ENCODE results near the gene OR2T11. TPM values are rescaled to one million over a fixed set of nuclear protein-coding genes. Genes with fewer than 3 reads are reported as not detected.
"Not testable (repeated sequence)": the region's sequence is repeated elsewhere in the genome, so short reads cannot be mapped to it uniquely, and the experiment has no call there.

Gene OR2T11, protein sequence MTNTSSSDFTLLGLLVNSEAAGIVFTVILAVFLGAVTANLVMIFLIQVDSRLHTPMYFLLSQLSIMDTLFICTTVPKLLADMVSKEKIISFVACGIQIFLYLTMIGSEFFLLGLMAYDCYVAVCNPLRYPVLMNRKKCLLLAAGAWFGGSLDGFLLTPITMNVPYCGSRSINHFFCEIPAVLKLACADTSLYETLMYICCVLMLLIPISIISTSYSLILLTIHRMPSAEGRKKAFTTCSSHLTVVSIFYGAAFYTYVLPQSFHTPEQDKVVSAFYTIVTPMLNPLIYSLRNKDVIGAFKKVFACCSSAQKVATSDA
- total RNA-seq: not detected

- H3K4me1 ChIP-seq; H3K4me3 ChIP-seq (replicated peaks in 1 of 3); intact Hi-C loops (cut with DNase I); H3K9me3 ChIP-seq; H3K27me3 ChIP-seq; DNase-seq; H3K27ac ChIP-seq; H3K36me3 ChIP-seq: not testable (repeated sequence)
- no CpG with 5 or more reads among the region's 2 CpGs for WGBS, 2 donors
Measured at GRCh38 chr1:248634991-248635390, at the start of gene OR2T11. TSS of gene OR2T11 (minus strand) at chr1:248635091. CDS start at chr1:248627128, 7,963 bp downstream.

DNA sequence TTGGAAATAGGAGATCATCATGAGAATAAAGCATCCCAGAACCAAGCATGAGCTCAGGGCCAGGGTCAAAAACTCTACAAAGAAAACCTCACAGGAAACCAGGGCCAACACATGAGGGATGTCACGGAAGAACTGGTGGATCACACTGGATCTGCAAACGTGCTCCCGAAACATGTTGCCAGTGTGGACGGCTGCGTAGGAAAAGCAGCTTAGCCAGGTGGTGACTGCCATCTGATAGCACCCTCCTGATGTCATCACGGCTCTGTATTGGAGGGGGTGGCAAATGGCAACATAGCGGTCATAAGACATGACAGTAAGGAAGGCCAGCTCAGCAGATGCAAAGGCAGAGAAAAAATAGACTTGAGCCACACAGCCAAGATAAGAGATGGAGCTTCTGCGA lies 46.8 kb upstream of the OR2T11 start:
- intact Hi-C loops (cut with DNase I): no loop called here
- Histone ChIP-seq H3K36me3 (no peaks in the 10 kb centered on the region), H3K4me1 (no peaks in the 10 kb centered on the region), H3K4me3 (replicated peaks in 1 of 3) (no peak overlapping the region), H3K27ac (no peak overlapping the region), H3K9me3 (no peaks in the 10 kb centered on the region), H3K27me3 (no peaks in the 10 kb centered on the region)
- no peak for DNase-seq
- WGBS, 2 donors: 89 to 90% methylated on average over 8 of the region's 8 CpGs
- no peak for TF ChIP-seq POLR2A (IDR thresholded peaks at IDR 0.05)
- TF ChIP-seq, protein P1, sequence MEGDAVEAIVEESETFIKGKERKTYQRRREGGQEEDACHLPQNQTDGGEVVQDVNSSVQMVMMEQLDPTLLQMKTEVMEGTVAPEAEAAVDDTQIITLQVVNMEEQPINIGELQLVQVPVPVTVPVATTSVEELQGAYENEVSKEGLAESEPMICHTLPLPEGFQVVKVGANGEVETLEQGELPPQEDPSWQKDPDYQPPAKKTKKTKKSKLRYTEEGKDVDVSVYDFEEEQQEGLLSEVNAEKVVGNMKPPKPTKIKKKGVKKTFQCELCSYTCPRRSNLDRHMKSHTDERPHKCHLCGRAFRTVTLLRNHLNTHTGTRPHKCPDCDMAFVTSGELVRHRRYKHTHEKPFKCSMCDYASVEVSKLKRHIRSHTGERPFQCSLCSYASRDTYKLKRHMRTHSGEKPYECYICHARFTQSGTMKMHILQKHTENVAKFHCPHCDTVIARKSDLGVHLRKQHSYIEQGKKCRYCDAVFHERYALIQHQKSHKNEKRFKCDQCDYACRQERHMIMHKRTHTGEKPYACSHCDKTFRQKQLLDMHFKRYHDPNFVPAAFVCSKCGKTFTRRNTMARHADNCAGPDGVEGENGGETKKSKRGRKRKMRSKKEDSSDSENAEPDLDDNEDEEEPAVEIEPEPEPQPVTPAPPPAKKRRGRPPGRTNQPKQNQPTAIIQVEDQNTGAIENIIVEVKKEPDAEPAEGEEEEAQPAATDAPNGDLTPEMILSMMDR (IDR thresholded peaks at IDR 0.05): no peak

- no peak for TF ChIP-seq POLR2A (IDR thresholded peaks at IDR 0.05)
- TF ChIP-seq, protein P1 (IDR thresholded peaks at IDR 0.05): no peak
- 57 to 75% methylated on average over 1 of the region's 1 CpG for WGBS, 2 donors
- Histone ChIP-seq H3K9me3 (no peaks in the 10 kb centered on the region), H3K27me3 (no peaks in the 10 kb centered on the region), H3K4me3 (replicated peaks in 1 of 3) (no peak overlapping the region), H3K4me1 (no peaks in the 10 kb centered on the region), H3K36me3 (no peaks in the 10 kb centered on the region), H3K27ac (no peak overlapping the region)
- no peak for DNase-seq
- intact Hi-C loops (cut with DNase I): no loop called here
Measured at GRCh38 chr1:248670003-248670402, 35.1 kb upstream of the OR2T11 start.

DNA sequence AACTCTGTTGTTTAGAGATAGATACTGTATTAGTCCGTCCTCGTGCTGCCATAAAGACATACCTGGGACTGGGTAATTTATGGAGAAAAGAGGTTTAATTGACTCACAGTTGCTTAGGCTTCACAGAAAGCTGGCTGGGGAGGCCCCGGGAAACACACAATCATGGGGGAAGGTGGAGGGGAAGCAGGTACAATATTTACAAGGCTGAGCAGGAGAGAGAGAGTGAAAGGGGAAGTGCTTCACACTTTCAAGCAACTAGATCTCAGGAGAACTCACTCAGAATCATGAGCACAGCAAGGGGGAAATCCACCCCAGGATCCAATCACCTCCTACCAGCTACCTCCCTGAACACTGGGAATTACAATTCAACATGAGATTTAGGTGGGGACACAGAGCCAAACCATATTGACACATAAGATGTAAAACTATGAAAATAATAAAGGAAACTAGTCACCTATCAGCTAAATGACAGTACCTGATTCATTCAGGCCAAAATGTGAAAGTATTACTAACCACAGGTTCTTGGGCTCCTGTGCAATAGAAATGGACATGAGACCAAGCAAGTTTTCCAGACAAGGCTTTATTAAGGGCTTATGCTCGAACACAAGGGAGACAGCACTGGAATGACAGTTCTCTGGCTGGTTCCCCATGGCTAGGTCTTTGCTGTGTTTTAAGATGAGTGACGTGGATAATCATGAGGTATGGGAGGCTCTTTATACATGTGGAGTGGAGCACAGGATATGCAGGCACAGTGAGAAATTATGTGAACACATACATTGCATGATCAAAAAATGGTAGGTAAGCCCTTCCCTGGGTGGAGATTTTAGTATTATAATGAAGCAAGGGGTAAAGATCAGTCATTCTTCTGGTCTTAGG lies 28.8 kb upstream of the OR2T11 start:
- H3K4me1 ChIP-seq; DNase-seq; H3K27ac ChIP-seq; H3K4me3 ChIP-seq (replicated peaks in 1 of 3); intact Hi-C loops (cut with DNase I); H3K9me3 ChIP-seq; H3K27me3 ChIP-seq; H3K36me3 ChIP-seq: not testable (repeated sequence)
- 73 to 78% methylated on average over 5 of the region's 5 CpGs for WGBS, 2 donors

DNA sequence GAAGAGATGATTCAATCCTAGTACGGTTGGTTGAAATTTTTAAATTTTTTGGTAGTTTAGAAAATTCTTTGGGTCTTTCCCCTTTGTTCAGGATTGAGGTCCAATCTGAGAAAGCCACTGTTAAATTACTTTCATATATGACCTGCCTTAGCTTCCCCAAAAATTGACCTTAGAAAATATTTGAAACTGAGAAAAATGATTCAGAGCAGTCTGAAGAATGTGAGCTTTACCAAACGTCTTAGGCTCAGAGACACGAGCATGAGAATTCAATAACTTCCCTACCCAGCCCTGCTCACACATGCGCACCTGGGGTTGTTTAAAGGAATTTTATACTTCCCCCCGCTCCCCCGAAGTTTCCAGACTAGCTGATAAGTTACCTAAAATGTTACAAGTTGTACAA lies 21.9 kb upstream of the OR2T11 start:
- 72 to 80% methylated on average over 6 of the region's 6 CpGs for WGBS, 2 donors
- H3K27ac ChIP-seq; intact Hi-C loops (cut with DNase I); H3K27me3 ChIP-seq; H3K36me3 ChIP-seq; H3K9me3 ChIP-seq; DNase-seq; H3K4me3 ChIP-seq (replicated peaks in 1 of 3); H3K4me1 ChIP-seq: not testable (repeated sequence)

DNA sequence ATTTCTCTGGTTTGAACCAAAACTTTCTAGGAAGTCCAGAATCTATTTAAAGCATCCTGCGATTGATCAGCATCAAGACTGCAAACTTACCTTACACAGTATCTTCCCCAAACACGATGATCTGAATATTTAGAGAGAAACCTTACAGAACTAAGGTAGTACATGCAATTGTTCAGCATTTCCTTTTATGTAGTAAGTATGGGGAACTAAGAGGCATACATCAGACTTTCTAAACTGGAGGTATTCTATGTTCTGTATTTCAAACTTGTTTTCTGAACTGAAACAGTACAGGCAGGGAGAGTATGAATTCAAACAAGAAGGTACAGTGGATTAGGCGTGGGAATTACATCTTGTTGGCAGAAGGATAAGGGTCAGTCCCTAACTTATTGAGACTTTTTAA lies 20.5 kb upstream of the OR2T11 start, which contains the start of gene OR2T27:
Gene OR2T27 (minus strand): TSS at position 175 of the 400 bp plus-strand sequence. CDS start 4,644 bp downstream, outside the sequence.
- H3K27me3 ChIP-seq; H3K4me1 ChIP-seq; H3K4me3 ChIP-seq (replicated peaks in 1 of 3); H3K36me3 ChIP-seq; H3K27ac ChIP-seq; DNase-seq; intact Hi-C loops (cut with DNase I); H3K9me3 ChIP-seq: not testable (repeated sequence)
- 60 to 100% methylated on average over 1 of the region's 3 CpGs for WGBS, 2 donors

- H3K27ac ChIP-seq; H3K4me3 ChIP-seq (replicated peaks in 1 of 3); H3K9me3 ChIP-seq; H3K4me1 ChIP-seq; H3K27me3 ChIP-seq; H3K36me3 ChIP-seq; intact Hi-C loops (cut with DNase I); DNase-seq: not testable (repeated sequence)
- no CpG with 5 or more reads among the region's 1 CpG for WGBS, 2 donors
Measured at GRCh38 chr1:248648770-248649536, 14.1 kb upstream of the OR2T11 start.

- 89 to 100% methylated on average over 1 to 2 of the region's 3 CpGs for WGBS, 2 donors
- DNase-seq; H3K27ac ChIP-seq; H3K27me3 ChIP-seq; H3K9me3 ChIP-seq; intact Hi-C loops (cut with DNase I); H3K36me3 ChIP-seq; H3K4me3 ChIP-seq (replicated peaks in 1 of 3); H3K4me1 ChIP-seq: not testable (repeated sequence)
Measured at GRCh38 chr1:248645178-248645577, 10.3 kb upstream of the OR2T11 start, which contains the start of gene OR2T35. TSS of gene OR2T35 (minus strand) at chr1:248645278. CDS start at chr1:248639258, 6,020 bp downstream.

DNA sequence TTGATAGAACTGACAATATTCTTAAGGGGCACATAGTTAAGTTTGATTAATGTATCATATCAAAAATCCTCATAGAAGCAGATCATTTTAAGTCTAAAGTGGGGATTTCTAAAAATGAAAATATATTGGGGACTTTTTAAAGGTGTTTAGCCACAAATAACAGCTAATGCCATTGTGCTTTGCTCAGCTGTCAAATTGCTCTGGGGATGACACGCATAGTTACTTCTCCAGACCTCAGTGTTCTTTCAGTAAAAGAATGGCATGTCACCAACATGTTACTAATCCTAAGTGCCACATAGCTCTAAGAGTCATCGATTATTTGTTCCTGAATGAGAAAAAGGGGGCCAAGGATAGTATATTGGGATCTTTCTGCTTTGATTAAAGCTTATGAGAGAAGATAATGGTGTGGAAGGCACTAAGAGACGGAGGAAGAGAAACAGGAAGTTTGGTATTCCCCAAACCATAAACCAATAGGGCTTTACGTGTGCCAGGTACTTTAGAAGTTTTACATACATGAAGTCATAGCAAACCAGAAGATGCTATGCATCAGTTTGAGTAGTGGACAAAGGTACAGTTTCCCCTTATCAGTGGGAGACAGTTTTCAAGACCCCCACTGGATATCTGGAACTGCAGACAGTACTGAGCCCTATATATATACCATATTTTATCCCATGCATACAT lies 8.2 kb upstream of the OR2T11 start:
- H3K27ac ChIP-seq; intact Hi-C loops (cut with DNase I); H3K4me3 ChIP-seq (replicated peaks in 1 of 3); H3K4me1 ChIP-seq; H3K27me3 ChIP-seq; DNase-seq; H3K9me3 ChIP-seq; H3K36me3 ChIP-seq: not testable (repeated sequence)
- no CpG with 5 or more reads among the region's 4 CpGs for WGBS, 2 donors
